Ishikawa (cell line): ENCODE measurements around the gene MAGI1.

Source experiments
- CEBPB ChIP-seq: IDR thresholded peaks from 2 replicates; pipeline ENCODE4 v1.6.1; 2012
- CREB1 ChIP-seq: IDR thresholded peaks from 2 replicates; pipeline ENCODE4 v1.6.1; 2012; ENCODE audit warnings: low read depth
- EGR1 ChIP-seq: IDR thresholded peaks from 2 replicates; pipeline ENCODE4 v1.6.1; 2012
- EP300 ChIP-seq: IDR thresholded peaks from 2 replicates; pipeline ENCODE4 v1.6.1; 2012; ENCODE audit warnings: borderline replicate concordance
- FOXM1 ChIP-seq: IDR thresholded peaks from 2 replicates; pipeline ENCODE4 v1.6.1; 2012; ENCODE audit warnings: low read depth, borderline replicate concordance
- NFIC ChIP-seq: IDR thresholded peaks from 2 replicates; pipeline ENCODE4 v1.6.1; 2012
- RAD21 ChIP-seq: IDR thresholded peaks from 2 replicates; pipeline ENCODE4 v1.6.1; 2012; ENCODE audit warnings: low read depth
- TAF1 ChIP-seq: IDR thresholded peaks from 2 replicates; pipeline ENCODE4 v1.6.1; 2012; ENCODE audit warnings: low read depth, mild to moderate bottlenecking
- TCF12 ChIP-seq: IDR thresholded peaks from 2 replicates; pipeline ENCODE4 v1.6.1; 2012; ENCODE audit warnings: low read depth
- TEAD4 ChIP-seq: IDR thresholded peaks from 2 replicates; pipeline ENCODE4 v1.6.1; 2012
- YY1 ChIP-seq: IDR thresholded peaks from 2 replicates; pipeline ENCODE4 v1.6.1; 2012; ENCODE audit warnings: low read depth
- ZBTB7A ChIP-seq: IDR thresholded peaks from 2 replicates; pipeline ENCODE4 v1.6.1; 2012; ENCODE audit warnings: low read depth
- TF ChIP-seq, protein P1 (sequence below): IDR thresholded peaks from 2 replicates; pipeline ENCODE4 v1.6.1; 2012
- TF ChIP-seq, protein P2 (sequence below): IDR thresholded peaks from 2 replicates; pipeline ENCODE4 v1.6.1; 2012
- TF ChIP-seq, protein P3 (sequence below): IDR thresholded peaks from 2 replicates; pipeline ENCODE4 v1.6.1; 2012; ENCODE audit warnings: low read depth, mild to moderate bottlenecking

The MAGI1 gene

DNA sequence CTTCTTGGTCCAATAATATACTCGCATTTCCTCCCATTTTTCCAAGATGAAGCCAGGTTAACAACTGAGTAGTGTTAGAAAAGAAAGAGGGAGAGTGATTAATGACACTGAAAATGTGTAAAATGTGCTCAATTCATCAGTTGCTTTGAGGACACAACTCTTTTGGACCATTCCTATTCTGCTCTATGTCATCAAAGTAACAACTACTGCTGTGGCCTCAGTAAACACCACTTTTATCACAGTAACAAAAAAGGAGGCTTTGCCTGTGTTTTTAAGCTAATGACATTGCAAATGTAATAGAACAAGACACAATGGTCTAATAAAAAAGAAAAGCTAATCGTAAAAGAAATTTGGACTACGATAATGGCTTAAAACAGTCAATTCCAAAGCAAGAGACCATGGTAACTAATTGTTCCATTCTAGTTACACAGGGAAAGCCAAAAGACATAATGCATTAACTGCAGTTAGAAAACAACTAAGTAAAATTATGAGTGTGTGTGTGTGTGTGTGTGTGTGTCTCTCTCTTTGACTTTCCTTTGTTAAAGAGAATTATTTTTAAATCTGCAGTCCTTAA is 221.1 kb downstream of the MAGI1 start:
- TF ChIP-seq RAD21 (no peak), TCF12 (no peak), ZBTB7A (no peak), TEAD4 (no peak), TAF1 (no peak), NFIC (no peak), CREB1 (no peak), CEBPB (no peak), EP300 (no peak)
- TF ChIP-seq, protein P1, sequence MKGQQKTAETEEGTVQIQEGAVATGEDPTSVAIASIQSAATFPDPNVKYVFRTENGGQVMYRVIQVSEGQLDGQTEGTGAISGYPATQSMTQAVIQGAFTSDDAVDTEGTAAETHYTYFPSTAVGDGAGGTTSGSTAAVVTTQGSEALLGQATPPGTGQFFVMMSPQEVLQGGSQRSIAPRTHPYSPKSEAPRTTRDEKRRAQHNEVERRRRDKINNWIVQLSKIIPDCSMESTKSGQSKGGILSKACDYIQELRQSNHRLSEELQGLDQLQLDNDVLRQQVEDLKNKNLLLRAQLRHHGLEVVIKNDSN, result no peak
- TF ChIP-seq, protein P2, sequence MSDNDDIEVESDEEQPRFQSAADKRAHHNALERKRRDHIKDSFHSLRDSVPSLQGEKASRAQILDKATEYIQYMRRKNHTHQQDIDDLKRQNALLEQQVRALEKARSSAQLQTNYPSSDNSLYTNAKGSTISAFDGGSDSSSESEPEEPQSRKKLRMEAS, result no peak

DNA sequence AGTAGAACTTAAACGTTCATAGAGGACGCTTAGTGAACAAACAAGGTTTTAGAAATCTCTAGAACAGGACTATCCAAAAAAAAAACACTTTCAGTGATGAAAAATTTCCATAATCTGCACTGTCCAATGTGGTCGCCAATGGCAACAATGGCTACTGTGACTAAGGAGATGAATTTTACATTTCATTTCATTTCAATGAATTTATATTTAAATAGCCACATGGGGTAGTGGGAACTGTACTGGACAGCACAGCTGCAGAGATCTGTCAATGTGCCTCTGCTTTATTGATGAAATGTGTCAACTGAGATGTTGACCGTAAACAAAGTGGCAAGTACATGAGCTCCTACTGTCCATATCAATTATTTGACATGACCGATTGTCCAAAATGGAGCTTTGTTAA is 222.5 kb downstream of the MAGI1 start:
- no peak for TF ChIP-seq EGR1
- TF ChIP-seq, protein P3, sequence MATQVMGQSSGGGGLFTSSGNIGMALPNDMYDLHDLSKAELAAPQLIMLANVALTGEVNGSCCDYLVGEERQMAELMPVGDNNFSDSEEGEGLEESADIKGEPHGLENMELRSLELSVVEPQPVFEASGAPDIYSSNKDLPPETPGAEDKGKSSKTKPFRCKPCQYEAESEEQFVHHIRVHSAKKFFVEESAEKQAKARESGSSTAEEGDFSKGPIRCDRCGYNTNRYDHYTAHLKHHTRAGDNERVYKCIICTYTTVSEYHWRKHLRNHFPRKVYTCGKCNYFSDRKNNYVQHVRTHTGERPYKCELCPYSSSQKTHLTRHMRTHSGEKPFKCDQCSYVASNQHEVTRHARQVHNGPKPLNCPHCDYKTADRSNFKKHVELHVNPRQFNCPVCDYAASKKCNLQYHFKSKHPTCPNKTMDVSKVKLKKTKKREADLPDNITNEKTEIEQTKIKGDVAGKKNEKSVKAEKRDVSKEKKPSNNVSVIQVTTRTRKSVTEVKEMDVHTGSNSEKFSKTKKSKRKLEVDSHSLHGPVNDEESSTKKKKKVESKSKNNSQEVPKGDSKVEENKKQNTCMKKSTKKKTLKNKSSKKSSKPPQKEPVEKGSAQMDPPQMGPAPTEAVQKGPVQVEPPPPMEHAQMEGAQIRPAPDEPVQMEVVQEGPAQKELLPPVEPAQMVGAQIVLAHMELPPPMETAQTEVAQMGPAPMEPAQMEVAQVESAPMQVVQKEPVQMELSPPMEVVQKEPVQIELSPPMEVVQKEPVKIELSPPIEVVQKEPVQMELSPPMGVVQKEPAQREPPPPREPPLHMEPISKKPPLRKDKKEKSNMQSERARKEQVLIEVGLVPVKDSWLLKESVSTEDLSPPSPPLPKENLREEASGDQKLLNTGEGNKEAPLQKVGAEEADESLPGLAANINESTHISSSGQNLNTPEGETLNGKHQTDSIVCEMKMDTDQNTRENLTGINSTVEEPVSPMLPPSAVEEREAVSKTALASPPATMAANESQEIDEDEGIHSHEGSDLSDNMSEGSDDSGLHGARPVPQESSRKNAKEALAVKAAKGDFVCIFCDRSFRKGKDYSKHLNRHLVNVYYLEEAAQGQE, result no peak
- no peak for TF ChIP-seq TCF12
- no peak for TF ChIP-seq ZBTB7A
- no peak for TF ChIP-seq FOXM1
- no peak for TF ChIP-seq TEAD4
- TF ChIP-seq YY1, result no peak
- TF ChIP-seq, protein P2, result no peak
- TF ChIP-seq RAD21, result no peak

DNA sequence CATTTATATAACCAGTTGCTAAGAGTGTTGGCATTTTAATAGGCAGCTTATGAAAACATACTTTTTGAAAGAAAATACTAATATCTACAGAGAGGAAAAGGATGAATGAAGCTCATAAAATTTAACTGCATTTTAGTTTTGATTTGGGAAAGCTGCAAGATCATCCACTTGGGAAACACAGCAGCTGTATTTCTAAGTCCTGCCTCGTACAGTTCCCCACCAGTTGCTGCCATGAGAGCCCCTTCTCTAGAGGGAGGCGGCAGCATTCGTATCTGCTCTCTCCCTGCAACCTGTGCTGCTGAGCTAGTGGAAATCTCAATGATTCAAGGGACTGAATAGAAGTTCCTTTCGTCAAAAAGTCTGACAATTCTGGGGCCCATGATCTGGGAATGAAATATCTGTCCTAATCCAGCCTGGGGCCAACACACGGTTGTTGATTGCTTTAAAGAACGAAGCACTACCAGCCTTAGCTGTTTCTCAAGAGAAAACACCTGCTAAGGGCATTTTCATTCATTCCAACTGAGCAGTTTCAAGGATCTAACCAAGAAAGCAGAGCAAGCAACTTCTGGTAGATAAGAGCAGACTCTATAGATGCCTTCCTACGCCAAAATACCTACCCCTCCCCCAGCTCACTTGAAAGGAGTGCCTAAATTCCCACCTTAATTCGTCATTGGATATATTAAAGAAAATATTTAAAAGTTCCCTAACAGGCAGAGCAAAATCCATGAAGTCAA is 223.7 kb downstream of the MAGI1 start:
- TF ChIP-seq YY1 (no peak), EP300 (no peak), CEBPB (no peak), NFIC (no peak), TCF12 (no peak), CREB1 (no peak)
- TF ChIP-seq, protein P1, result no peak

DNA sequence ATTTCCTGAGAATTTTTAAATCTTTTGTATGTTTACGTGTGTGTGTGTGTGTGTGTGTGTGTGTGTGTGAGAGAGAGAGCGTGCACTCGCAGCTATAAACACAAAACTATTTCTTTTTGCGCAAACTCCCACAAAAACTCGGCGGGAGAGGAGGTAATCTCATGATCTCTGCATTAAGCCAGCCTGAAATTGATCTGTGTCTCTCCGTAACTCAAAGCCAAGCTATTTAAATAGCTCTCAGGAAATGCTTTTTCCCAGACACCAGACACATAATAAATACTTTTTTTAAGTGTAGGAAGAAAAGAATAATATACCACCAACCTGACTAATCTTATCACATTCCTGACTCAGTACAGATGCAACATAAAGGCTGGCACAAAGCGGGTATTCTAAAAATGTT is 226.8 kb downstream of the MAGI1 start:
- TF ChIP-seq, protein P1, result no peak
- no peak for TF ChIP-seq TAF1

DNA sequence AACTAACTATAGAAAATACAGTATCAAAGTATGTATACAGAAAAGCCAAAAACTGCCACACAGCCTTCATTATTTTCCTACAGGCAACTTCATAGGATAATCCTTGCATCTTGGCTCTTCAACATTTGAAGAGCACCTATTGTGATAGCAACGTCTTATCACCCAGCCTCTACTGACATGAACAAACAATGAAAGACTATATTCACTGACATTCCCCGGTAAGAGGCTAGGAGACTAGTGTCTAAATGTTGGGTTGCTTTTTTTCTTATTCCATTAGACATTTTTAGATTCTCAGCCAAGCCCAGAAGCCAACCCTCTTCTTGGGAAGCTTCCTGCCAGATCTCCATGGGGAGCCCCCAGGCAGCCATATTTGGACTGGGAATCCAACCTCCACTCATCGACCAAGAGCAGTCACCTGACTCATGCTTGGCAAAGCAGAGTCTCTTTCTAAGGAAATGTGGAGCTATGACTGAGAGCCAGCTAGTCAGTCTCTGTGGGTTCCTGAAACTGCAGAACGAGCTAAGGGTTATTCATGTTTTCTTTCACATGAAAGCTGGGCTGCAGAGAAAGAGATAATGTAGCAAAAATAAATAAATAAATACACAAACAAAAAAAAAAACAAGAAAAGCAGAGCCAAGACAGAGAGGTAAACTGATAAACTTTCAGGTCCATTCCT is 227.5 kb downstream of the MAGI1 start:
- TF ChIP-seq, protein P1, result peak; percentile 33; the same call in 1 of the 2 replicates
- TF ChIP-seq RAD21, result no peak

DNA sequence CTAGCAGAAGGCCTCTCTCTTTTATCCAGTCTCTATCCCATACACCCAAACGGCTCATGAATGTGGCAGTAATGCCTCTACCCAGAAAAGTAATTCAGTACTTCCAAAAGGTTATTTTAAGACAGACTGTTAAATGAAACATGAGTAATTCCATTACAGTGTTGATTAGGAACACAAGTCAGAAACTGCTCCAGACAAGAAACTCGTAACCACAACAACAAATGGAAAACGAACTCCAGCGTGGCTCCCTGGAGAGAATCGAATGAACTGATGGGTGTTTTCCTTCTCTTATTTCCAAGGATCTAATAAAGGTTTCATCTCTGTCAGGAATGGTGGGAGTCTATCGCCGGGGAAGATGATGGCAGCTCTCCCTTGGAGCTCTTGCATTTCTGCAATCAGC is 228.4 kb downstream of the MAGI1 start:
- no peak for TF ChIP-seq TAF1
- no peak for TF ChIP-seq TCF12
- TF ChIP-seq TEAD4, result no peak
- TF ChIP-seq EP300, result no peak
- TF ChIP-seq NFIC, result no peak
- no peak for TF ChIP-seq CREB1
- no peak for TF ChIP-seq RAD21
- no peak for TF ChIP-seq YY1
- TF ChIP-seq, protein P2, result no peak
- no peak for TF ChIP-seq EGR1
- TF ChIP-seq FOXM1, result no peak
- TF ChIP-seq, protein P3, result no peak
- TF ChIP-seq ZBTB7A, result no peak
- TF ChIP-seq, protein P1, result no peak
- TF ChIP-seq CEBPB, result no peak
